ENCODE data around the gene ATXN3.

The ATXN3 gene

GRCh38 chr14:92033906-92034687 is 72.3 kb downstream of the ATXN3 start:
- DNase-seq (ENCODE audit: low read depth): no peak
- no peak for TF ChIP-seq CTCF (IDR thresholded peaks at IDR 0.05; ENCODE audit: insufficient read depth, low read depth, low read length, missing control alignments)
- H3K4me3 ChIP-seq (ENCODE audit: low read depth, low read length): no peak overlapping the region

DNA sequence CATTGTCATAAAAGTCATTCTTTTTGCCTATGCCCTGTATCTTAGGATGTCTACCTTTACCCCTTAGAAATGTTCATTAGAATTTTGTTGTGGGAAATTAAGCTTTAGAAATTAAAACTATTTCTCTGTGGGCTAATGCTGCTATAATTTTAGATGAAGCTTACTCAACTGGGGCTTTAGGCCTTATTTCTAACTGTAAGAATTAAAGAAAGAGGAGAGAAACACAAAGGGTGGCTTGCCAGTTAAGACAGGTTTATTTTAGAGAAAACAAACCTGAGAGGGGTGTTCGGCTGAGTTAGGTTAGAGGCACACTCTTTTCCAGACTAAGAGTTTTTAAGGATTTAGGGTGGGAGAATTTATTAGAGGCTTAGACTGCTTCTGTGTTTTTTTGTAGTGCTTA is 72.9 kb downstream of the ATXN3 start:
- DNase-seq (ENCODE audit: low read depth): no peak
- no peak for TF ChIP-seq CTCF (IDR thresholded peaks at IDR 0.05; ENCODE audit: insufficient read depth, low read depth, low read length, missing control alignments)
- H3K4me3 ChIP-seq (ENCODE audit: low read depth, low read length): no peak overlapping the region

DNA sequence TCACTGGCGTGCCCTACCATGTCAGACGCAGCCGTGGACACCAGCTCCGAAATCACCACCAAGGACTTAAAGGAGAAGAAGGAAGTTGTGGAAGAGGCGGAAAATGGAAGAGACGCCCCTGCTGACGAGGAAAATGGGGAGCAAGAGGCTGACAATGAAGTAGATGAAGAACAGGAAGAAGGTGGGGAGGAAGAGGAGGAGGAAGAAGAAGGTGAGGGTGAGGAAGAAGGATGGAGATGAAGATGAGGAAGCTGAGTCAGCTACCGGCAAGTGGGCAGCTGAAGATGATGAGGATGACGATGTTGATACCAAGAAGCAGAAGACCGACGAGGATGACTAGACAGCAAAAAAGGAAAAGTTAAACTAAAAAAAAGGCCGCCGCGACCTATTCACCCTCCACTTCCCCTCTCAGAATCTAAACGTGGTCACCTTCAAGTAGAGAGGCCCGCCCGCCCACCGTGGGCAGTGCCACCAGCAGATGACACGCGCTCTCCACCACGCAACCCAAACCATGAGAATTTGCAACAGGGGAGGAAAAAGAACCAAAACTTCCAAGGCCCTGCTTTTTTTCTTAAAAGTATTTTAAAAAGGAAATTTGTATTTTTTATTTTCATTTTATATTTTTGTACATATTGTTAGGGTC is 79.7 kb downstream of the ATXN3 start:
- DNase-seq (ENCODE audit: low read depth): no peak
- no peak for TF ChIP-seq CTCF (IDR thresholded peaks at IDR 0.05; ENCODE audit: insufficient read depth, low read depth, low read length, missing control alignments)

DNA sequence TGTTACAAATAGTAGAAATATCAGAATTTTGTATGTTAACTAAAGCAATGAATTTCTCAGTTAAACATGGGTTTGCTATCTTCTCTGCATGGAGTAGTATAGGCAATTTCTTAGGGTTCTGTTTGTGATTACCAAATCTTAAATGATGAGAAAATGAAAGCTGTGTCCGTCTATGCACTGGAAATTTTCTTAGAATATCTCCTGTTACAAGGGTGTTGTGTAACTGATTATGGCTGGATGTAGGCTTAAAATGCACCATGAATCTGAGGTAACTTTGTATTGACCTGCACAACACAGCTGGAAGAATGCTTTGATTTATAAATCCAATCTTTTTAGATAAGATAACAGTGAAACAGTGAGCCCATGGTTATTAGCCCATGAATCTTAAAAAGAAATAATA is 84.3 kb downstream of the ATXN3 start:
- no peak overlapping the region for H3K4me3 ChIP-seq (ENCODE audit: low read depth, low read length)
- no peak for DNase-seq (ENCODE audit: low read depth)
- TF ChIP-seq CTCF (IDR thresholded peaks at IDR 0.05; ENCODE audit: insufficient read depth, low read depth, low read length, missing control alignments): no peak

More for the DNA sequence above, 79.7 kb downstream of the ATXN3 start:
- no peak overlapping the region for H3K4me3 ChIP-seq (ENCODE audit: low read depth, low read length)

GRCh38 chr14:92021523-92021922 is 84.9 kb downstream of the ATXN3 start:
- no peak for TF ChIP-seq CTCF (IDR thresholded peaks at IDR 0.05; ENCODE audit: insufficient read depth, low read depth, low read length, missing control alignments)
- no peak overlapping the region for H3K4me3 ChIP-seq (ENCODE audit: low read depth, low read length)
- no peak for DNase-seq (ENCODE audit: low read depth)

- no peak for DNase-seq (ENCODE audit: low read depth)
- no peak overlapping the region for H3K4me3 ChIP-seq (ENCODE audit: low read depth, low read length)
- TF ChIP-seq CTCF (IDR thresholded peaks at IDR 0.05; ENCODE audit: insufficient read depth, low read depth, low read length, missing control alignments): no peak
These were observed 92.3 kb downstream of the ATXN3 start for GRCh38 chr14:92014040-92014439.

Data from GM12865 (cell line).